GM12891 (cell line): ENCODE measurements around the gene ZMYM1.

ENCODE experiments used
- PAX5 ChIP-seq: IDR thresholded peaks from 2 replicates; pipeline ENCODE4 v1.6.1; 2011; ENCODE audit warnings: low read length, moderate library complexity, mild to moderate bottlenecking; ENCODE audit not compliant: insufficient read depth, severe bottlenecking
- POLR2A ChIP-seq: IDR thresholded peaks from 2 replicates; pipeline ENCODE4 v1.6.1; 2011; ENCODE audit warnings: low read depth, low read length, control low read depth
- POLR2AphosphoS5 ChIP-seq: IDR thresholded peaks from 2 replicates; pipeline ENCODE4 v1.6.1; 2011; ENCODE audit warnings: low read depth, low read length, control low read depth

DNA sequence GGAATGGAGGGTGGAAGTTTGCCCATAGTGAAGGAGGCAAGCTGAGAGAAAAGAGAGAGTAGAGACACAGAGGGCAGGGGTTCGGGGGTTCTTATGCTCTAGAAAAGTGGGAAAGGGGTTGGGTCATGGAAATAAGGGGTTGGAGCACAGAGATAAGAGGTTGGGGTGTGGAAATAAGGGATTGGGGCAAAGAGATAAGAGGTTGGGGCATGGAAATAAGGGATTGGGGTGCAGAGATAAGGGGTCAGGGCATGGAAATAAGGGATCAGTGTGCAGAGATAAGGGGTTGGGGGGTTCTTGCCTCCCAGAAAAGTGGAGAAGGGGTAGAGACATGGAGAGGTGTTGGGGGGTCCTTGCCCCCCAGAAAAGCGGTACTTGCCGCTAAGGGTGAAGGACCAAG, 57.6 kb downstream of the ZMYM1 start:
- TF ChIP-seq POLR2A = no peak
- TF ChIP-seq POLR2AphosphoS5 = no peak
- TF ChIP-seq PAX5 = no peak
